Effector CD4-positive, alpha-beta T cell (primary cell): ENCODE results near the gene TDP1.
A peak's percentile ranks its signal among the peaks of the same experiment; 100 is the strongest.

Experiments used
- DNase-seq: peaks from one replicate; pipeline ENCODE4 v3.0.0-alpha.2; 2020
- total RNA-seq: gene quantifications from one replicate; lab custom pipeline; 2026; lab: John Stamatoyannopoulos, UW

TDP1 gene
- total RNA-seq = 51.4 reads per million, percentile 69 among the genes with 10 or more reads in this experiment

DNA sequence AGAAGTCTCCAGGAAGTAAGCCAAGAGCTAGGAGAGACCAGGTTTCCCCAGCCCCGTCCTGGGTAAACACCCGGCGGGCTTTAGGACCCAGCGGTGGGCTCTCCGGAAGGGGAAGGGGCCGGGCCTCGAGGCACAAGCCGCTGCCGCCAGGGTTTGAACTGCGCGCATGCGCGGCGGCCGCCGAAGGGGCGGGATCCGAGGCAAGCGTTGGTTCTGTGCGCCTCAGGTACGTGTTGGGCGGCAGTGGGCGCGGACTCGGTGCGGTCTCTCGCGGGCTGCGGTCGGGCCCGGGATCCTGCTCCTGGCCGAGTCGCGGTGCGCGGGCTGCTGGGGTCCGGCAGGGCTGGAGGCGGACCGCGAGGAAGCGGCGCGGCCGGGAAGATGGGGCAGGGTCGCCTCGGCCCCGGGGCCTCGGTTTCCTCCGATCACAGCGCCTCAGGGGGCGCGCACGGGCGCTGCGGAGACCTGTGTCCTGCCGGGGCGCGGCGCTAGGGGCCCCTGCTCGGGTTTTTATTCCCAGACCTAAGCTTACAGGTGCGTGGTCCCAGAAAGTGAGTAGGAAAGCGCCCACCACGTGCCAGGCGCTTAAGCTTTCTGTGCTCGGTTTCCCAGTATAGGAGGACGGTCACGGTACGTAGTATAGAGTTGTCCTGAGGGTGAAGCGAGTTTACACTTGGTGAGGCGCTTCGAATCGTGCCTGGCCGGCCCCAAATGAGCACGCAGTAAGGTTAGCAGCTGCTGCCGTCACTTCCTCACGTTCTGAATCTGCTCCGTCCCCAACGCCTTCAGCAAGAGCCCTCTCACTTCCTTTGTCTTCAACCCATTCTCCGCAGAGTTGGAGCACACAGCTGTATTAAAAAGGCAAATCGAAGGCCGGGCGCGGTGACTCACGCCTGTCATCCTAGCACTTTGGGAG is at the start of gene TDP1:
Gene TDP1, plus strand, starts transcription at position 183 of the 916 bp plus-strand sequence. CDS start 7,188 bp downstream, outside the sequence.
- peak; percentile 98 for DNase-seq

DNA sequence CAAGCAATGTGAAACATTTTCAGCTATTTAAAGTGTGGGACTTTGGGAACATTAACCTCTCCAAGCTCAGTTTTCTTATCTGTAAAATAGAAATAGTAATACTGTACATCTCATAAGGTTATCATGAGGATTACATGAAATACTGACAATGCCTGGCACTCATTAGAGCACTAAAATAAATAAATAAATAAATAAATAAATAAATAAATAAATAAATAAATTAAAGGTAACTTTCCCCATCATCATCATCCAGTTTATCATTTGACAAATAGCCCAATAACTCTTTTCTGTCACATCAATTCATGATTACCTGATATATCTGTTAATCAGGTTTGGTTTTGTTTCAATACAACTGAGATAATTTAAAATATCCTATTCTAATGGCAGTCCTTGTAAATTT is 49.7 kb upstream of the TDP1 start:
- DNase-seq = no peak

- no peak for DNase-seq
Measured at GRCh38 chr14:89907655-89908054, 48.1 kb upstream of the TDP1 start.

DNA sequence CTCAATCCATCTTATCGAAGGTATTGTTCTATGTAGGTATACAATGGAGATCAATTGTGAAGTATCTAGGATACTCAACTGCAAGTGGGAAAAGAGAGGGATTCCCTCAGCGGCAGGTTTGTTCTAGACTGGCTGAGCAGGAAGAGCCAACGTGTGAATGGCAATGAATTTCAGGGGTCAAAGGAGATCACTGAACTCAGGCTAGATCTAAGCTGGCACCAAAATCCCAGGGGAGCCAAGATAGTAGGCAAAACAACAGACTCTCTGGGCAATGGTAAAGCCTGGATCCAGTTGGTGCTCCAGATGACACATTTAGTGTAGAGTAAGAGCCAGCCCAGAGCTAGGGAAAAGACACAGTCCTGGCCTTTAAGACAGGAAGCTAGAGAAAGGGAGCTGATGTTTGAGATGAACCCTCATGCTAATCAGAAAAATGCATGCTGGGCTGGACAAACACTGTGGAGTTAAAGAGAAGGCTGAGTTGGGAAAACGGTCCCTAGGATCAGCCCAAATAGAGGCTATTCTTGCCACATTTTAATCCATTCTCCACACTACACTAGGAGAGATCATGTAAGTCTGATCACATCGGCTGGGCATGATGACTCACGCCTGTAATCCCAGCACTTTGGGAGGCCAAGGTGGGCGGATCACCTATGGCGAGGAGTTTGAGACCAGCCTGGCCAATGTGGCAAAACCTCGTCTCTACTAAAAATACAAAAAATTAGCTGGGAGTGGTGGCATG is 46.8 kb upstream of the TDP1 start:
- DNase-seq = no peak

- no peak for DNase-seq
Measured at GRCh38 chr14:89909586-89909985, 46.1 kb upstream of the TDP1 start.

GRCh38 chr14:89910691-89911009 is 45.1 kb upstream of the TDP1 start:
- DNase-seq = no peak

DNA sequence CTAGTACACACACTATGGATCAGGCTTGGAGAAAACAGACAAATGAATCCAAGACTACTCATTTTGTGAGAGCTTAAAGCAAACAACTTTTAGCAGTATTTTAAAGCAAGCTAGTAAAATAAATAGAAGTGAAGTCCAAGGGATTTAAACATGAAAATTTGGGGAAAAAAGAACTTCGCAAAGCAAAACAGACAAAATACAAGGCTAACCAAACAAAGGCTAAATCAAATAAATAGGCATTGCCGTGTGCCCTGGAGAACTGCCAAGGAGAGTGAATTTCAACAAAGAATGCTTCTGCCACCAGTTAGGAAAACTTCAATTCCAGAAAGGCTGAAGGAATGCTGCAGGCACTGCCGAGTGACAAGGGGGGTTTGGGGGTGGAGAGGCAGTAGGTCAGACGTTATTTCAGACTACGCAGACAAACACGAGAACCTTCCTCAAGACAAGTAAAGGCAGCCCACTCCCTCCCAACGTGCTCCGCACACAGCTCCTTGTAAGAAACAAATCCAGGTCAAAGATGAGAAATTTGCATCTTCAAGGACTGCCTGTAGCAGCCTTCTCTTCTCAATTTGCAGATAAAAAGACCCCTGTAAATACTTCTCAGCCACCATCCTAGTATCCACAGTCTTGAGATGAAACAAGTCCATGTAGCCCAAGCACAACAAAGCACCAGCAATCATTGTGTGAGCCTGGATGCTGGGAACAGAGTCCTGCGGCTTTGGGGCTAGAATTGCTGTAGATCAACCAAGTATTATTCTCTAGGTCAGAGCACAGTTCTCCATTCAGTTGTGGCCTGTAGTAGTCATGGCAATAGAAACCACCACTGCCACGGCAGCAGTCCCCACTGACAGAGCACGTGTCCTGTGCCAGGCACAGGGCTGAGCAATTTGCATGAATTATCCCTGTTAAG is 44.5 kb upstream of the TDP1 start:
- no peak for DNase-seq

DNA sequence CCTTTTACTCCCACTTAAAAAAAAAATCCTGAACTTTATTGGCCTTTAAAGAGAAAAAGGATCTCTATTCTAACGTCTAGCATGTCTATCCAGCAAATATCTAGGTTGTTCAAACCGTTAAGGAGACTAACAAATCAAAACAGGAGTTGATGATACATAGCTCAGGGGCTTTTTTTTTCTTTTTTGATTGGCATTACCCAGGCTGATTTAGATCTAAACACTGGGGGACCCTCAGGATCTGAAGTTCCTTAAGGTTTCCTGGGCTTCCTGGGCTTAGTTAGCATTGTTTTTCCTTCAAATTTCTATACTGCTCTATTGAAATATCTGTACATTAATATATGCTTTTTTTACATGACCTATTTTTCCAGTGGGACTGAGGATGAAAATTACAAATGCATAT is 43.5 kb upstream of the TDP1 start:
- DNase-seq = no peak

- no peak for DNase-seq
Measured at GRCh38 chr14:89912667-89913211, 43.0 kb upstream of the TDP1 start.

- peak; percentile 32 for DNase-seq
Measured at GRCh38 chr14:89915114-89915878, 40.4 kb upstream of the TDP1 start.

DNA sequence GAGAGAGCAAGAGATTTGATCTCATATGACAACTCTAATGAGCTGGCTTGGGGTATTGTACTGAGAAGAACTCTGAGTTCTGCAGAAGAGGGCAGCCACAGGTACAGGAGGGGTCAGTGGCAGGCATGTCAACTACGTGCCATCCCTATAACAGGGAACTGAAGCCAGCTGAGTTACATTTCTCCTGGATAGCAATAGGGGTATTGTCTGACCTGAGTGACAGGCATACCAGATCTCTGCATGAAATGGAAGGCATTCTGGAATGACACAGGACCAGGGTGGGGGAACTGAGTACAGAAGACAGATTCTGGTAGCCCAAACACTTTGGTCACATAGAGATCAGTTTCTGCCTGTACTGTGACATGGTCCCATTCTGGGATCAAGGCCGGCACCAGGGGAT is 37.0 kb upstream of the TDP1 start:
- DNase-seq = no peak

DNA sequence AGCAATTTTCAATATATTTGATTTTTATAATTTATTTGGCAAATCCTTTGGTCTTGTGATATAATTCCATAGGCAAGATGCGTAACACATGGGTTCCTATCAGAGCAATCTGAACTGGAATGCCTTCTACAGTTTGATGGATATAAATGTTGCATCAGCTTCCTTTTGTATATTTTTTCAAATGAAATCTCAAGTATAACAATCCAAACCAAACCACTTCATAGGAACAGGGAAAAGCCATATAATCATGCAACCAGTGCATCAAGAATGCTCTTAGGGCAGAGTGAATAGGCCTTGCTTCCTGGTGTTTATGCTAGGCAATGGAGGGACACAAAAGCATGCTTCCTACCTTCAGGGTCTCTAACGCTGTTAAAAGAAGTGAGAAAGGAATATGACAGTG is 35.7 kb upstream of the TDP1 start:
- DNase-seq = no peak

DNA sequence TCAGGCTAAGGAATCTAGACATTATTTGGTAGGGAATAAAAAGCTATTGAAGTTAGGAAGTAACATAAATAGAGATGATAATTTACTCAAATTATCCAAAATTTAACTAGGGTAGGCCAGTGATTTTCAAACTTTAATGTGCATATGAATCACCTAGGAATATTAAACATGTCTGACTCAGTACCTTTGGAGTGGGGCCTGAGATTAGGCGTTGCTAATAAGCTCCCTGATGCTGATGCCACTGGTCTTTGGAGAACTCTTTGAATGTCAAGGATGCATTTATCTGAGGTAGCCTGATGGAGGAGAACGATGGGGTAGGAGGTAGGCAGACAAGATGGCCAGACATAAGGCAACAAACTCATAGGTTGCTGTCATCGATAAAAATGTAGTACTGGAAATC is 34.4 kb upstream of the TDP1 start:
- no peak for DNase-seq

GRCh38 chr14:89922031-89922907 is 33.5 kb upstream of the TDP1 start:
- no peak for DNase-seq

DNA sequence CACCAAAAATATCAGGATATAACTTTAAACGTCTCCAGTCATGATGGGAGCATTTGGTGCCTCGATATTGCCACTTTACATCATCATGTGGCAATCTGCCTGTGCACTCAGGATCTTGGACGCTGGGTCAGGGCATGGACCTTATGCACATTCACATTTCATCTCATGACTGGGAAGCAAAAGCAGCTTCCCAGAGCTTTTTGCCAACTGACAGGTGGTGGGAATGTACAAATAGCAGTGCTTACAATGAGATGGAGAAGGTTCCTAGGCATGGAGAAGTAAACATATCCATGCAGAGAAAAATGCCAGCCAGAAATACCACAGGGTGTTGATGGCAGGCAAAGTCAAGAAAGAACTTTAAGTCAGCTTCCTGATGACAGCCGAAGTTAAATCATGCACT is 31.5 kb upstream of the TDP1 start:
- no peak for DNase-seq

DNA sequence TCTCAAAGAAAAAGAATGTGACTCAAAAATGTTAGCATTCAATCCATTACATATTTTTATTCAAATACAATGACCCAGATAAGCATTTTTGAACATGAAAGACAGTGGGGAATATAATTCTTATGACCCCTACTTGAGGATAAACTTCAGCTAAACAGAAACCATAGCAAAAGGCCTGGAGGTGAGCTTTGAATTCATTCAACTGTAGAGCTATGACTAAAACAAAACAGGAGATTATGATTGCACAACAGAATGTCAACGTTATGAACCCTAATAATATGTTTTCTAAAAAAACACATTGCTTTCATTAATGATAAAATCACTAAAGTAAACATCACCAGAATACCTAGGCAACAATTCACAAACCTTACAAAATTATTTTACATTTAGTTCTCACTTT is 29.0 kb upstream of the TDP1 start:
- DNase-seq = no peak

DNA sequence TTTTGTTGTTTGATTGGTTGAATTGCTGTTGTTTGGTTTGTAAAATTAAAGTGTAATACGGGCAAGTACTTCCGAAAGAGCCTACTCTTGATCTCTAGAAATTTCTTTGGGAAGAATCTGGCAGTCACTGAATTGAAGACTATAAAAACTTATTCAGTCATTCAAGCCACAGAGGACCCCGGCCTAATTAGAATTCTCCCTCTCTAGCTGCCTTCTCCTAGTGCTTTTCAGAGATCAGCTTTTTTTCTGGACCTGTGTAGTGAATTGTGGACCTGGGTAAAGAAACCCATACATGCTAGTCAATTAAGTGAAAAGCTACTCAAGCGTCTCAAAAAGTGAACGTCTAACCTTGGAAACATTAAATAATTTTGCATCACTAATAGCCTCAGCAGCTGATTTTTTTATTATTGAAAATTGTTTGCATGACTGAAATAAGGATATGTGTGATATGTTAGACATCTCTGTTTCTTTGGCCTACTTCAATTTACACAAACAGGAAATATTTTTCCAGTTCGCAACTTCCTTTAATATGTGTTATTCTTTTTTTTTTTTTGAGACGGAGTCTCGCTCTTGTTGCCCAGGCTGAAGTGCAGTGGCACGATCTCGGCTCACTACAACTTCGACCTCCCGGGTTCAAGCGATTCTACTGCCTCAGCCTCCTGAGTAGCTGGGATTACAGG is 28.4 kb upstream of the TDP1 start:
- no peak for DNase-seq

- DNase-seq = no peak
Measured at GRCh38 chr14:89933002-89933401, 22.7 kb upstream of the TDP1 start.

GRCh38 chr14:89936654-89937185 is 19.0 kb upstream of the TDP1 start:
- DNase-seq = no peak

DNA sequence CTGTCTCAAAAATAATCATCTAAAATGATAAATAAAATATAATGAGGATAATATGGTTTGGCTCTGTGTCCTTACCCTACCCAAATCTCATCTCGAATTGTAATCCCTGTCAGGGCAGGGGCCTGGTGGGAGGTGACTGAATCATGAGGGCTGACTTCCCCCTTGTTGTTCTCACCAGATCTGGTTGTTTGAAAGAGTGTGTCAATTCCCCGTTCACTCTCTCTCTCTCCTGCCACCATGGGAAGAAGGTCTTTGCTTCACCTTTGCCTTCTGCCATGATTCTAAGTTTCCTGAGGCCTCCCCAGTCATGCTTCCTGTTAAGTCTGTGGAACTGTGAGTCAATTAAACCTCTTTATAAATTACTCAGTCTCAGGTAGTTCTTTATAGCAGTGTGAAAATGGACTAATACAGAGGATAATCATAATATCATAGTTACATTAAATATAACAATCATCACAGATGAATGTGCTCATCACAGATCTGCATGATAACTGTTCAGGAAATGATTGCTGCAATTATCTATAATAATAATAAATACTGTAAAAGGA is 13.8 kb upstream of the TDP1 start:
- no peak for DNase-seq
